ENCODE results near the gene CLASP2. TPM values are rescaled to one million over a fixed set of nuclear protein-coding genes. Genes with fewer than 3 reads are reported as not detected.

Gene CLASP2
- total RNA-seq, 3 donors from 2014 or later (not counting 1 experiment from before 2014, with no cell fraction given) = 93.8 to 109 (median 99.3) TPM

- no peaks in the 10 kb centered on the region for H3K27me3 Mint-ChIP-seq (ENCODE audit: low read depth in 2 of 2)
- no CpG with 5 or more reads among the region's 3 CpGs for WGBS (ENCODE audit: insufficient coverage)
- ATAC-seq = no peak
- TF ChIP-seq CTCF (IDR thresholded peaks at IDR 0.05) = no peak
- no peak for DNase-seq
- H3K36me3 Mint-ChIP-seq = peaks cover 41% of the 10 kb centered on the region
- no peak overlapping the region for H3K4me3 Mint-ChIP-seq
- H3K9me3 Mint-ChIP-seq = peaks cover 12% of the 10 kb centered on the region in 2 donors
- H3K9me3 ChIP-seq (ENCODE audit: control insufficient read depth, insufficient read depth, low read length) = no peaks in the 10 kb centered on the region
- H3K4me3 ChIP-seq (ENCODE audit: low read length) = no peak overlapping the region
- H3K4me1 ChIP-seq (ENCODE audit: control insufficient read depth, insufficient read depth, low read length) = no peaks in the 10 kb centered on the region
- H3K27ac ChIP-seq (ENCODE audit: low read length) = no peak overlapping the region
- H3K27ac Mint-ChIP-seq = no peak overlapping the region
- peaks cover 22% of the 10 kb centered on the region for H3K36me3 ChIP-seq (ENCODE audit: control insufficient read depth, insufficient read depth, low read length)
- intact Hi-C loops (cut with micrococcal nuclease) = no loop called here
- H3K4me1 Mint-ChIP-seq = peaks cover 5 to 6% of the 10 kb centered on the region in 2 donors
- H3K27me3 ChIP-seq (ENCODE audit: control insufficient read depth, insufficient read depth, low read length) = no peaks in the 10 kb centered on the region
Observed at GRCh38 chr3:33523093-33523667, 194.9 kb downstream of the CLASP2 start.

GRCh38 chr3:33521736-33522135 is 196.3 kb downstream of the CLASP2 start:
- WGBS (ENCODE audit: insufficient coverage) = 100% methylated on average over 1 of the region's 1 CpG
- no peaks in the 10 kb centered on the region for H3K9me3 ChIP-seq (ENCODE audit: control insufficient read depth, insufficient read depth, low read length)
- no peak for ATAC-seq
- Mint-ChIP-seq H3K4me1 (peaks cover 5 to 6% of the 10 kb centered on the region in 2 donors), H3K4me3 (no peak overlapping the region), H3K36me3 (peaks cover 34% of the 10 kb centered on the region), H3K27me3 (ENCODE audit: low read depth in 2 of 2) (no peaks in the 10 kb centered on the region), H3K9me3 (peaks cover 7% of the 10 kb centered on the region in 2 donors), H3K27ac (no peak overlapping the region)
- H3K4me1 ChIP-seq (ENCODE audit: control insufficient read depth, insufficient read depth, low read length) = no peaks in the 10 kb centered on the region
- no peak overlapping the region for H3K4me3 ChIP-seq (ENCODE audit: low read length)
- H3K27me3 ChIP-seq (ENCODE audit: control insufficient read depth, insufficient read depth, low read length) = no peaks in the 10 kb centered on the region
- DNase-seq = no peak
- no peak for TF ChIP-seq CTCF (IDR thresholded peaks at IDR 0.05)
- H3K36me3 ChIP-seq (ENCODE audit: control insufficient read depth, insufficient read depth, low read length) = peaks cover 22% of the 10 kb centered on the region
- intact Hi-C loops (cut with micrococcal nuclease) = no loop called here
- H3K27ac ChIP-seq (ENCODE audit: low read length) = no peak overlapping the region

GRCh38 chr3:33513262-33513863 is 204.7 kb downstream of the CLASP2 start:
- 91% methylated on average over 4 of the region's 6 CpGs for WGBS (ENCODE audit: insufficient coverage)
- ATAC-seq = no peak
- no peak overlapping the region for H3K4me3 ChIP-seq (ENCODE audit: low read length)
- no peaks in the 10 kb centered on the region for H3K4me1 ChIP-seq (ENCODE audit: control insufficient read depth, insufficient read depth, low read length)
- H3K4me3 Mint-ChIP-seq = no peak overlapping the region
- no peaks in the 10 kb centered on the region for H3K9me3 Mint-ChIP-seq
- no peak overlapping the region for H3K27ac Mint-ChIP-seq
- H3K27me3 Mint-ChIP-seq (ENCODE audit: low read depth in 2 of 2) = no peaks in the 10 kb centered on the region
- peaks cover 24% of the 10 kb centered on the region for H3K36me3 ChIP-seq (ENCODE audit: control insufficient read depth, insufficient read depth, low read length)
- peaks cover 7% of the 10 kb centered on the region for H3K36me3 Mint-ChIP-seq
- TF ChIP-seq CTCF (IDR thresholded peaks at IDR 0.05) = no peak
- no peaks in the 10 kb centered on the region for H3K4me1 Mint-ChIP-seq
- intact Hi-C loops (cut with micrococcal nuclease) = no loop called here
- no peak for DNase-seq
- H3K27me3 ChIP-seq (ENCODE audit: control insufficient read depth, insufficient read depth, low read length) = no peaks in the 10 kb centered on the region
- no peak overlapping the region for H3K27ac ChIP-seq (ENCODE audit: low read length)
- no peaks in the 10 kb centered on the region for H3K9me3 ChIP-seq (ENCODE audit: control insufficient read depth, insufficient read depth, low read length)

- no peaks in the 10 kb centered on the region for H3K27me3 Mint-ChIP-seq (ENCODE audit: low read depth in 2 of 2)
- H3K27ac ChIP-seq (ENCODE audit: low read length) = no peak overlapping the region
- no peak for DNase-seq
- no peak for TF ChIP-seq CTCF (IDR thresholded peaks at IDR 0.05)
- H3K4me1 ChIP-seq (ENCODE audit: control insufficient read depth, insufficient read depth, low read length) = no peaks in the 10 kb centered on the region
- H3K9me3 ChIP-seq (ENCODE audit: control insufficient read depth, insufficient read depth, low read length) = no peaks in the 10 kb centered on the region
- peaks cover 8% of the 10 kb centered on the region for H3K36me3 Mint-ChIP-seq
- no peak for ATAC-seq
- H3K4me1 Mint-ChIP-seq = no peaks in the 10 kb centered on the region
- H3K4me3 ChIP-seq (ENCODE audit: low read length) = no peak overlapping the region
- H3K27ac Mint-ChIP-seq = no peak overlapping the region
- peaks cover 22% of the 10 kb centered on the region for H3K36me3 ChIP-seq (ENCODE audit: control insufficient read depth, insufficient read depth, low read length)
- H3K4me3 Mint-ChIP-seq = no peak overlapping the region
- intact Hi-C loops (cut with micrococcal nuclease) = no loop called here
- H3K9me3 Mint-ChIP-seq = peaks cover 0 to 2% of the 10 kb centered on the region in 2 donors
- H3K27me3 ChIP-seq (ENCODE audit: control insufficient read depth, insufficient read depth, low read length) = no peaks in the 10 kb centered on the region
Observed at GRCh38 chr3:33505027-33505426, 213.0 kb downstream of the CLASP2 start.
